Measurements from ENCODE around the gene ZNF511. TPM values are rescaled to one million over a fixed set of nuclear protein-coding genes. Genes with fewer than 3 reads are reported as not detected.

The ZNF511 gene
- total and polyA plus RNA-seq, 2 of the 4 experiments (the other 2 are of a cell fraction) = 13.6 to 32.6 TPM

- 45% methylated on average over 4 of the region's 6 CpGs; no CpG with 5 or more reads in 1 of the 2 experiments for WGBS, 2 experiments (ENCODE audit: extremely low coverage in 2 of 2, insufficient read length in 1 of 2)
- no TSS peak for BruUV-seq (replicated peaks)
- Histone ChIP-seq H3K56ac (ENCODE audit: extremely low read depth, insufficient read depth, low read length) (no peak overlapping the region), H3K79me1 (ENCODE audit: low read depth in 1 of 2, low read length in 2 of 2) (peaks cover 8 to 13% of the 10 kb centered on the region in 2 experiments; a peak in 2 of 4 replicates), H4K8ac (ENCODE audit: low read depth in 2 of 2, low read length in 2 of 2) (no peak overlapping the region), H2BK5ac (ENCODE audit: low read depth, low read length, poor library complexity, severe bottlenecking) (no peak overlapping the region), H3K9ac (ENCODE audit: low read depth, low read length) (no peak overlapping the region), H2AK9ac (replicated peaks; ENCODE audit: low read depth, low read length, poor library complexity) (no peak overlapping the region), H4K20me1 (ENCODE audit: insufficient read depth, low read length) (no peaks in the 10 kb centered on the region; the same call in 1 of the 2 replicates), H3K27ac (ENCODE audit: insufficient read depth, low read length) (no peak overlapping the region), H3K4me2 (ENCODE audit: low read depth, low read length) (no peak overlapping the region), H4K5ac (ENCODE audit: low read depth, low read length) (no peak overlapping the region), H3K4ac (ENCODE audit: low read depth, low read length) (no peak overlapping the region), H3K9me3 (ENCODE audit: control insufficient read depth, insufficient read depth, low read length) (no peaks in the 10 kb centered on the region), H2AK5ac (ENCODE audit: low read depth, low read length) (no peak overlapping the region), H2AFZ (replicated peaks; ENCODE audit: low read length, poor library complexity) (no peak overlapping the region), H3K9me1 (ENCODE audit: insufficient read depth, low read length) (no peaks in the 10 kb centered on the region; the same call in 1 of the 2 replicates), H3K27me3 (ENCODE audit: control insufficient read depth, insufficient read depth, low read length) (no peaks in the 10 kb centered on the region), H3K4me1 (ENCODE audit: control insufficient read depth, insufficient read depth, low read length) (peaks cover 6% of the 10 kb centered on the region; the same call in 1 of the 2 replicates), H3K4me3 (ENCODE audit: insufficient read depth, low read depth, low read length) (no peak overlapping the region), H2BK120ac (ENCODE audit: low read depth, low read length) (no peak overlapping the region), H2BK15ac (ENCODE audit: low read depth, low read length) (no peak overlapping the region), H2BK20ac (ENCODE audit: low read depth, low read length) (no peak overlapping the region), H3K23ac (ENCODE audit: low read depth, low read length) (no peak overlapping the region), H3K36me3 (ENCODE audit: control insufficient read depth, insufficient read depth, low read length) (peaks cover 23% of the 10 kb centered on the region), H3K14ac (replicated peaks; ENCODE audit: low read depth, low read length) (no peak overlapping the region), H4K91ac (ENCODE audit: insufficient read depth, low read depth, low read length) (no peak overlapping the region), H3K18ac (ENCODE audit: low read depth, low read length) (no peak overlapping the region)
- CTCF ChIA-PET = no interaction called here
- no peak for TF ChIP-seq MAFK (IDR thresholded peaks at IDR 0.05; ENCODE audit: low read depth, low read length)
- TF ChIP-seq, protein P1, sequence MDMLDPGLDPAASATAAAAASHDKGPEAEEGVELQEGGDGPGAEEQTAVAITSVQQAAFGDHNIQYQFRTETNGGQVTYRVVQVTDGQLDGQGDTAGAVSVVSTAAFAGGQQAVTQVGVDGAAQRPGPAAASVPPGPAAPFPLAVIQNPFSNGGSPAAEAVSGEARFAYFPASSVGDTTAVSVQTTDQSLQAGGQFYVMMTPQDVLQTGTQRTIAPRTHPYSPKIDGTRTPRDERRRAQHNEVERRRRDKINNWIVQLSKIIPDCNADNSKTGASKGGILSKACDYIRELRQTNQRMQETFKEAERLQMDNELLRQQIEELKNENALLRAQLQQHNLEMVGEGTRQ (IDR thresholded peaks at IDR 0.05; ENCODE audit: low read depth, low read length) = no peak
- no peak for TF ChIP-seq RFX5 (IDR thresholded peaks at IDR 0.05; ENCODE audit: low read depth, low read length)
- TF ChIP-seq ELK1 (IDR thresholded peaks at IDR 0.05; ENCODE audit: borderline replicate concordance, low read depth, low read length) = no peak
- TF ChIP-seq MAZ (IDR thresholded peaks at IDR 0.05; ENCODE audit: borderline replicate concordance, low read depth, low read length) = no peak
- TF ChIP-seq NFE2L2 (IDR thresholded peaks at IDR 0.05; ENCODE audit: low read depth, low read length) = no peak
- TF ChIP-seq CEBPB (IDR thresholded peaks at IDR 0.05; ENCODE audit: low read depth, low read length) = no peak
- dilution Hi-C loops (cut with HindIII; ENCODE audit: low sequenced_read_pairs, unreplicated experiment) = no loop called here
- POLR2A ChIA-PET (ENCODE audit: unreplicated experiment) = no interaction called here
- no peak for DNase-seq
- no peak for ATAC-seq (ENCODE audit: low read depth)
- intact Hi-C loops (cut with micrococcal nuclease) = no loop called here
- in situ Hi-C loops (cut with MboI; ENCODE audit: low sequenced_read_pairs) = no loop called here
Measured at GRCh38 chr10:133359554-133359971, 50.8 kb downstream of the ZNF511 start.
